Tibial artery (tissue), 4 donors: ENCODE data around the gene MRPL38.

Source experiments
- DNase-seq, 2 donors: peaks; one replicate each; pipeline ENCODE4 v3.0.0-alpha.2; 2019
- H3K27ac ChIP-seq, 2 donors: fragments of 200-600 bp; sonication (generic) in 1 of 2; 1 replicate in 1 of 2; 2 replicates in 1 of 2; pipeline ENCODE4 v1.5.1; 2018 to 2019; ENCODE audit warnings: mild to moderate bottlenecking in 1 of 2
- H3K27me3 ChIP-seq, 2 donors: fragments of 200-600 bp; sonication (generic) in 1 of 2; one replicate each; pipeline versions ENCODE4 v1.5.1 to v1.6.0; 2016 to 2019
- H3K36me3 ChIP-seq, 3 donors: fragments of 200-600 bp; sonication (generic) in 2 of 3; one replicate each; pipeline ENCODE4 v1.5.1; 2016 to 2019; ENCODE audit warnings: mild to moderate bottlenecking in 2 of 3
- H3K4me1 ChIP-seq, 4 donors: fragments of 200-600 bp; sonication (generic) in 2 of 4; 1 replicate in 3 of 4; 2 replicates in 1 of 4; pipeline ENCODE4 v1.5.1; 2016 to 2019
- H3K4me3 ChIP-seq, 2 donors: fragments of 200-600 bp; sonication (generic) in 1 of 2; 1 replicate in 1 of 2; 2 replicates in 1 of 2; pipeline ENCODE4 v1.5.1; 2018 to 2019; ENCODE audit warnings: mild to moderate bottlenecking in 2 of 2
- H3K9me3 ChIP-seq, 3 donors: fragments of 200-600 bp; sonication (generic) in 1 of 3; one replicate each; pipeline ENCODE4 v1.5.1; 2016 to 2019
- intact Hi-C: fragments of 100-400 bp; cut with DNase I; formaldehyde crosslinking; loops from one replicate; pipeline ENCODE4 v1.15.0; 2023; ENCODE audit warnings: low total_unique reads
- TF ChIP-seq, protein P1 (sequence below), 2 experiments: fragments of 200-600 bp in 1 of 2; fragments of 450-650 bp in 1 of 2; IDR thresholded peaks; one replicate each; pipeline ENCODE4 v1.5.1; 2017 to 2019; ENCODE audit warnings: antibody characterized with exemption in 2 of 2, mild to moderate bottlenecking in 1 of 2, moderate library complexity in 1 of 2

MRPL38 gene

DNA sequence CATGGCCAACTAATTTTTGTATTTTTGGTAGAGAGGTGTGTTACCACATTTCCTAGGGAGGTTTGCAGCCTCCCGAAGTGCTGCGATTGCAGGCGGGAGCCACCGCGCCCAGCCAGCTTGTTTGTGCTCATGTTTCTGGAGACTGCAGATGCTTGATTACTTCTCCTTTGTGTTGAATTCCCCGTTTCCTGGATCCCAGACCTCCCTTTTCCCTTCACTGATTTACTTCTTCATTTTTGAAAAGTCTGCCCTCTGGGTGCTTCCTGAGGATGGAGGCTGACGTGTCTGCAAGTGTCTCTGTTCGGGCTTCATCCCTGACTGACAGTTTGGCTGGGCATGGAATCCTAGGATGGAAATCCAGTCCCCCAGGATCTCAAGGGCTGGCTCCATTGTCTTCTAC, 19.3 kb downstream of the MRPL38 start:
- no peak for DNase-seq
- Histone ChIP-seq H3K4me3 (no peak overlapping the region), H3K27me3 (no peaks in the 10 kb centered on the region), H3K9me3 (no peaks in the 10 kb centered on the region), H3K27ac (no peak overlapping the region), H3K4me1 (no peaks in the 10 kb centered on the region), H3K36me3 (peaks cover 0 to 24% (median 12%) of the 10 kb centered on the region in 3 donors)
- intact Hi-C loops, result loop anchor here (5.0 kb wide), 1 partner anchor 43 kb away; the partner anchor contains the start of gene UNC13D
- TF ChIP-seq, protein P1, sequence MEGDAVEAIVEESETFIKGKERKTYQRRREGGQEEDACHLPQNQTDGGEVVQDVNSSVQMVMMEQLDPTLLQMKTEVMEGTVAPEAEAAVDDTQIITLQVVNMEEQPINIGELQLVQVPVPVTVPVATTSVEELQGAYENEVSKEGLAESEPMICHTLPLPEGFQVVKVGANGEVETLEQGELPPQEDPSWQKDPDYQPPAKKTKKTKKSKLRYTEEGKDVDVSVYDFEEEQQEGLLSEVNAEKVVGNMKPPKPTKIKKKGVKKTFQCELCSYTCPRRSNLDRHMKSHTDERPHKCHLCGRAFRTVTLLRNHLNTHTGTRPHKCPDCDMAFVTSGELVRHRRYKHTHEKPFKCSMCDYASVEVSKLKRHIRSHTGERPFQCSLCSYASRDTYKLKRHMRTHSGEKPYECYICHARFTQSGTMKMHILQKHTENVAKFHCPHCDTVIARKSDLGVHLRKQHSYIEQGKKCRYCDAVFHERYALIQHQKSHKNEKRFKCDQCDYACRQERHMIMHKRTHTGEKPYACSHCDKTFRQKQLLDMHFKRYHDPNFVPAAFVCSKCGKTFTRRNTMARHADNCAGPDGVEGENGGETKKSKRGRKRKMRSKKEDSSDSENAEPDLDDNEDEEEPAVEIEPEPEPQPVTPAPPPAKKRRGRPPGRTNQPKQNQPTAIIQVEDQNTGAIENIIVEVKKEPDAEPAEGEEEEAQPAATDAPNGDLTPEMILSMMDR (IDR thresholded peaks at IDR 0.05), result no peak

DNA sequence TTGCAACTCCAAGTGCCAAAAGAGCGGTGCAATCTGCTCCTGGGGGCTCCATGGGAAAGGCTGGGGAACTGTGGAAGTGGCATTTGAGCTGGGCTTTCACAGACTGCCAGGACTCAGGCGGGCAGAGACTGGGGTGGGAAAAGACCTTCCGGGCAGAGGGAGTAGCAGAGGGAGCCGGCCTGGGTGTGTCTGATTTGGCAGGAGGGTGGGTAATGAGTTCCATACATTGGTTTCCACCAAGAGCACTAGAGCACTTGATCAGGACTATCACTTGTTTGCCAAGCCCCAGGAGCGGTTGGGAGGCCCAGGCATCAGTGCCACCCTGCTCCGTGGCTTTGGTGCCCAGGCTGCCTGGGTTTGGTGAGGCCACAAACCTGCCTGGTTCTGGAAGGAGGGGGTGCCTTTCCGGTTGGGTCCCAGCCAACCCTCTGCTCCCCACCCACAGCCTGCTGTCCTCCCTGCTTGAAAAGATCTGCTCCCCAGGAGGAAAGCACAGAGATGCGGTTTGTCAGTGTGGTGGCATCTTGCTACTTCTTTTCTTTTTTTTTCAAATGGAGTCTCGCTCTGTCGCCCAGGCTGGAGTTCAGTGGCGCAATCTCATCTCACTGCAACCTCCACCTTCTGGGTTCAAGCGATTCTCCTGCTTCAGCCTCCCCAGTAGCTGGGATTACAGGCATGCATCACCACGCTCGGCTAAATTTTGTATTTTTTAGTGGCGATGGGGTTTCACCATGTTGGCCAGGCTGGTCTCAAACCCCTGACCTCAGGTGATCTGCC, 22.8 kb downstream of the MRPL38 start:
- TF ChIP-seq, protein P1 (IDR thresholded peaks at IDR 0.05), result no peak
- H3K4me1 ChIP-seq, result peaks cover 0 to 8% (median 4%) of the 10 kb centered on the region in 4 donors
- DNase-seq, result no peak
- no peaks in the 10 kb centered on the region for H3K9me3 ChIP-seq
- intact Hi-C loops, result no loop called here
- H3K27ac ChIP-seq, result no peak overlapping the region
- H3K36me3 ChIP-seq, result no peaks in the 10 kb centered on the region
- no peak overlapping the region for H3K4me3 ChIP-seq
- H3K27me3 ChIP-seq, result no peaks in the 10 kb centered on the region

GRCh38 chr17:75880266-75880665, 24.4 kb downstream of the MRPL38 start:
- Histone ChIP-seq H3K4me3 (no peak overlapping the region), H3K27me3 (no peaks in the 10 kb centered on the region), H3K36me3 (peaks cover 0 to 8% (median 5%) of the 10 kb centered on the region in 3 donors), H3K27ac (no peak overlapping the region), H3K9me3 (no peaks in the 10 kb centered on the region), H3K4me1 (peaks cover 5 to 24% (median 20%) of the 10 kb centered on the region in 4 donors)
- no peak for DNase-seq
- TF ChIP-seq, protein P1 (IDR thresholded peaks at IDR 0.05), result no peak
- intact Hi-C loops, result no loop called here

- intact Hi-C loops, result no loop called here
- peaks cover 9 to 25% (median 21%) of the 10 kb centered on the region in 3 donors for H3K36me3 ChIP-seq
- H3K4me1 ChIP-seq, result peaks cover 12 to 43% (median 39%) of the 10 kb centered on the region in 4 donors
- peak within 1 kb of the TSS; percentile 87 to 97 for H3K27ac ChIP-seq
- no peaks in the 10 kb centered on the region for H3K9me3 ChIP-seq
- peak; percentile 69 to 90 for DNase-seq
- no peaks in the 10 kb centered on the region for H3K27me3 ChIP-seq
- H3K4me3 ChIP-seq, result peak within 1 kb of the TSS; percentile 64 to 79
- TF ChIP-seq, protein P1 (IDR thresholded peaks at IDR 0.05), result peak; percentile 33 to 45
Observed at GRCh38 chr17:75878174-75878998, 26.3 kb downstream of the MRPL38 start, which contains the start of gene TRIM47. Gene TRIM47 (minus strand): TSS chr17:75878581. CDS start chr17:75878548, 33 bp downstream.

DNA sequence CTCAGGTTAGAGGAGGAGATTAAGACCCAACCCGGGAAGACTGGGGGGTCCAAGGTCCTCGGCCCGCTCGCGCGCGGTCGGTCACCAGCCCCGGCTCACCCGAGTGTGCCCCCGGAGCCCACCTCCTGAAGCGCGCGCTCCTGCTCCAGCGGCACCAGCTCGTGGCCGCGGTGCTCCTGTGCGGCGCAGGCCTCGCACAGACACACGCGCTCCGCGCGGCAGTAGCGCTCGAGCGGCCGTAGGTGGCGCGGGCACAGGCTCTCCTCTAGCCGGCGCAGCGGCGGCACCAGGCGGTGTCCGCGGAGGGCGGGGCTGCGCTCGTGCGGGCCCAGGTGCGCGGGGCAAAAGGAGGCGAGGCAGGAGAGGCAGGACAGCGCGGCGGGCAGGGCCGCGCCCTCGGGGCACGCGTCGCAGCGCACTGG, 26.9 kb downstream of the MRPL38 start:
- no peaks in the 10 kb centered on the region for H3K27me3 ChIP-seq
- H3K4me3 ChIP-seq, result peak overlapping the region; percentile 64 to 79
- TF ChIP-seq, protein P1 (IDR thresholded peaks at IDR 0.05), result peak; percentile 39 to 60
- peak; percentile 61 to 82 for DNase-seq
- peak overlapping the region; percentile 87 to 97 for H3K27ac ChIP-seq
- H3K9me3 ChIP-seq, result no peaks in the 10 kb centered on the region
- peaks cover 9 to 25% (median 21%) of the 10 kb centered on the region in 3 donors for H3K36me3 ChIP-seq
- H3K4me1 ChIP-seq, result peaks cover 17 to 49% (median 45%) of the 10 kb centered on the region in 4 donors
- intact Hi-C loops, result no loop called here
